GM18907 (cell line): ENCODE measurements around the gene HPGD.
"Not testable (repeated sequence)": the region's sequence is repeated elsewhere in the genome, so short reads cannot be mapped to it uniquely, and the experiment has no call there.

ENCODE experiments used
- ATAC-seq: cut with Tn5 transposase; IDR thresholded peaks from one replicate; pipeline ENCODE4 v1.9.1; 2021; ENCODE audit warnings: mild to moderate bottlenecking, moderate library complexity; ENCODE audit not compliant: unreplicated experiment

HPGD gene

DNA sequence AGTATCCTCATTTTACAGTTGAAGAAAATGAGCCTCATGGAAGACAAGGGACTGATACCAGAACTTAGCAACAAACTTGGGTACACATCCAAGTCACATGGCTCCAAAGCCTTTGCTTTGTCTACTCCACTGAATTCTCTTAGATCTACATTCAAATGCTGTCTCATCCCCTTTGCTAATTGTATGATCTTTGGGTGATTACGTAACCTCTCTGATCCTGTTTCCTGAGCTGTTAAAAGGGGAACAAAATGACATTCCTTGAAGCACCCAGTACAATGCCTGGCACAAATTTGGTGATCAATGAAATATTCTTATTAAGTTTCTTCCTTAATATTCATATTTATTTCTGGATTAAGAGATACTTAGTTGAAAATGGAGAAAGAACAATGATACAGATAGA lies 5.9 kb upstream of the HPGD start:
- no peak for ATAC-seq

DNA sequence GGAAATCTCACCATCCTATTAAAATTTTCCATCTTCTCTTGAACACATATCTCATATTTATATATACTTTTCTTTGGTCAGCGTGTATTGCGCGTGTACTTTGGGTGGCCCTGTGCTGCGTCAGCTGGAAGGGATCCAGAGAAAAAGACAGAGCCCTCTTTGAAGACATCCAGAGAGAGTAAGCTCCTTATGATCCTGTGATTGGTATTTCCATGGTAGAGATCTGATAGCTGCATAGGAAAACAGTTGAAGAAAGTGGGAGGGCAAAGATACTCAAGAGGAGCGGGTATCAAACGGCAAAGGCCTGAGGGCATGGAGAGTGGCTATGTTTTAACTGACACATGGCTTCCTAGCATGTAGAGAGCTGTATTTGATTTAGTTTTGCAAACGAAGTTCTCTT lies 4.4 kb upstream of the HPGD start:
- ATAC-seq: no peak

DNA sequence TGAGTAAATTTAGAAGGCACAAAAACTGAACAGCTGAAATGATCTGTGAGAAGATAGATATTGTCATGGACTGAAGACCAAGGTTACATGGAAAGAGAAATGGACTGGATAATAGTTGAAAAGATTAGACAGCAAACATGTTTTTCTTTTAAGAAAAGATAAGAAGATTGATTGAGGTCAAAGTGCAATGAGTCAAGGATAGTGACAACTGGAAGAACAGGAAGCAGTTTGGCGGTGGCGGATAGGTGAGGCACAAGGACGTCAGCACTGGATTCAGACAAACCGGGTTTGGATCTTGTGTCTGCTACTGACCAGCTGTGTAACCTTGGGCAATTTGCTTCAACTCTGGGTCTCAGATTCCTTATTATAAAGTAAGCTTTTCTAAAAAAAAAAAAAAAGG lies 2.0 kb upstream of the HPGD start:
- no peak for ATAC-seq

DNA sequence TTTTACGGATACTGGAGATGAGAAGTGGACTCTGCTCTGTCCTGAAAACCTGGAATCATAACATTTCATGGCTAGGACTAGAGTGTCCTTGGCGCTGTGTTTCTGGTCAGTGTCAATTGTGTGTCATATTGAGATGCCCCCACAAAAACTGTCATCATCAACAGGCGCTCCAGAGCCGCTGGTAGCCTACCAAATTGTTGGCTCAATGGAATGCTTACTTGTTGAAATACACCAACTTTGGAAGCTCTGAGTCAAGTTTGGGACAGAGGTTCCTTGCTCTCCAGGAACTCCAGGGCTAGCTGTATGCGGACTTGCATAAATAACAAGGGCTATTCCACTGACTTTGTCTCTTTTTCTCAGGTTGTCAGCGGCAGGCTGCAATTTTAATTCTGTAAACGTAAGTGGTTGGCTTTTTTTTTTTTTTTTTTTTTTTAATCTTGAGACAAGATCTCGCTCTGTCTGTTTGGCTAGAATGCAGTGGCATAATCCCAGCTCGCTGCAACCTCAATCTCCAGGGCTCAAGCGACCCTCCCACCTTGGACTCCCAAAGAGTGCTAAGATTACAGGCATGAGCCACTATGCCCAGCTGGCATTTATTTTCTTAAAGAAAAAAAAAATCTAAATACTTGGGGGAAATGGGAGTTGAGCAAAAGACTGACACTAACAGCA lies 871 bp upstream of the HPGD start:
- no peak for ATAC-seq

DNA sequence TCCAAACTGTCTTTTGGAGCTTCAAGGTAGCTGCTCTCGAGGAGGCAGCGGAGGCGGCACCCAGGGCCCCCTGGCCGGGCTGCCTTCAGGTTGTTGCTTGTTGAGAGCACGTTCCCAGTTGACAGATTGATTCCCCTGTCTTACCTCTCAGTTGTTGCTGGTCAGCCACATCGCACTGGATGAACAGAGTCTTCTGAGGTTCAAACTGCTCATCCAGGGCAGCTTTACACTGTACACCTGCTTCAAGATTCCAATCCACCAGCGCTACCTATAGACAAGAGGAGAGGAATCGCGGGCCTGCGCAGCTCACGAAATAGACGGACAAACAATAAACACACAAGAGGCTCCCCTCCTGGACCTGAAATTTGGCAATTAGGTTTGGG lies 497 bp downstream of the HPGD start:
- ATAC-seq: peak; percentile 47

DNA sequence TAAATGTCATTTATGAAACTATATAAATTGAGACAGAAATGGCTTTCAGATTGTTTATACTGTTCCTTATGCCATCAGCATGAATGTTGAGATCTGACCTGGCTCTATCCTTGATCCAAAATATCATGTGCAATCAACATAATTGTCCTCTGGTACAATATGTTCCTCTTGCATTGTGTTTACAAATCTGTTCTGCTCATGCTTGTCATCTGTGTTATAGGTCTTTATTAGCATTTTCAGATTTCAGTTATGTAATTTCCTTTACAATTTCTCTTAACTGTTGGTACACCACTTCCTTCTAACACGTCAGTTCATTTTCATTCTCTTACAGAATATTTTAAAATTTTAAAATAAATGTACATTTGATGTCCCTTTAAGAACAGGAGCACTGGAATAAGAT lies 1.6 kb downstream of the HPGD start:
- no peak for ATAC-seq

DNA sequence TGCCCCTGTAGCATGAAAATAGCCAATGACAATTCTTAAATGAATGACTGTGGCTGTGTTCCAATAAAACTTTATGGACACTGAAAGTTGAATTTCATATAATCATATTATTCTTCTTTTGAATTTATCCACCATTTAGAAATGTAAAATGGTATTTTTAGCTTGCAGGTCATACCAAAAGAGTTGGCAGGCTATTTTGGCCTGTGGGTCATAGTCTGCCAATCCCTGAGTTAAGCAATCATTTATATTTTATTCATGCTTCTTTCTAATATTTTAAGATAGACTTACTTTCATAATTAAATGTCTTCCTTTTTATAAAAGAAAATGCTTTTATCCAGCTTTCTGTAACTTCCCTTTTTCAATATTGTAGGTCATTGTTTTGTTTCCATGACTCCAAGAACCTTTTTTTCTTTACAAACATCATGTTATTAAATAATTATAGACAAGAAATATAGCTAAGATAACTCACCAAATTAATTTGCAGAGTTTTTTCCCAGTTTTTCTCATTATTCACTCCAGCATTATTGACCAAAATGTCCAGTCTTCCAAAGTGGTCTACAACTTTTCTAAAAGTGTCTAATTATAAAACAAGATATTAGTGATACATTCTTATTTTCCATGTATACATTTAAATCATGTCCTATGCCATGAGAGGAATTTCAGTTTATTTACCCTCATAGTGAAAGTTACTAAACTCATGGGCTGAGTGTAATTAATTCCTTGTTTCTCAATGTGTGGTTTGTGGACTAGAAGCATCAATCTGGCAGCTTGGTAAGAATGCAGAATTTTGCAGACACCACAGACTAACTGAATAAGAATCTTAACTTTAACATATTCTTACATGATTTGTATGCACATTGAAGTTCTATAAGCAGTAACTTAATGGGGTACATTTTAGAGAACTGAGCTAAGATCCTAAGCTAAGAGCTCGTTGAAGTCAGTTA lies 4.5 kb downstream of the HPGD start:
- ATAC-seq: no peak

DNA sequence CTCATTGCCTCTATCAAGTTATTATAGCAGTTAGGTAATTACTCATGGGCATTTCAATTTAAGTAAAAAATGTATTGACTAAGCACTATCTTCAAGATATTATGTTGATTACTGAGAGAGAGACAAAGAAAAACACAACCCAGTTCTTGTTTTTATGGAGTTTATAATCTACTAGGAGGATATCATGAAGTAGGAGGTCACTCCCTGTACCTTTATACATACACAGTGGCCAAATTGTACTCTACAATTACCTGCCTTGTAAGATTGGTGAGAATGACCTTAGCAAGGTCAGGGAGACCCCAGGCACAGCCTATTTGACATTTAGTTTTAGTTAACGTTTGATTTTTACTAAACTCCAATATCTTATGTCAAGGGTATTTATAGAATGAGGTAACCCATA lies 5.5 kb downstream of the HPGD start:
- no peak for ATAC-seq

DNA sequence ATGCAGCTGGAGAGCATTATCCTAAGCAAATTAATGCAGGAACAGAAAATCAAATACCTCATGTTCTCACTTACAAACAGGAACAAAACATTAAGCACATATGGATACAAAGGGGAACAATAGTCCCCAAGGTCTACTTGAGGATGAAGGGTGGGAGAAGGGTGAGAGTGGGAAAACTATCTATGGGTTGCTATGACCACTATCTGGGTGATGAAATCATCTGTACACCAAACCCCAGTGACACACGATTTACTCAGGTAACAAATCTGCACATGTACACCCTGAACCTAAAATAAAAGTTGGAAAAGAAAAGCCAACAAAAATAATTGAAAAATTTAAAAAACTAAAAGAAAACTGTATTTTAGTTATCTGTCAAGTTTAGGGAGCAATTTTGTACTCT lies 5.9 kb downstream of the HPGD start:
- ATAC-seq: no peak

DNA sequence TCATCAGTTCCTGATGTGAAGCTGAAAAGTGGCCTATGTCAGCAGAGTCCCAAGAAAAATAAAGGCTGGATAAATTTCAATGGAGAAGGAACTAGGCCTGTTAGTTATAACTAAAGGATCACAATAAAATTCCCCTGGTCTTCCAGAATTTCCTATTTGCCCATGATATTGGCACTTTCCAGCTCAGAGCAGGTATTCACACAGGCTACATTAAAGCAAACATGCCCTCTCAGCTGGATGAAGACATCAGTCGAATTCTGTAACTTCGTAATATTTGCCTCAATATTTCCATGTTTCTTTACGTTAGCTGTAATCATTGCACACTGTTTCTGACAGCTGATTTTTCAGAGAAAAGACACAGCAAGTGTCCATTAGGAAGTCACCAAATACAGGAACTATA lies 9.5 kb downstream of the HPGD start:
- ATAC-seq: no peak

DNA sequence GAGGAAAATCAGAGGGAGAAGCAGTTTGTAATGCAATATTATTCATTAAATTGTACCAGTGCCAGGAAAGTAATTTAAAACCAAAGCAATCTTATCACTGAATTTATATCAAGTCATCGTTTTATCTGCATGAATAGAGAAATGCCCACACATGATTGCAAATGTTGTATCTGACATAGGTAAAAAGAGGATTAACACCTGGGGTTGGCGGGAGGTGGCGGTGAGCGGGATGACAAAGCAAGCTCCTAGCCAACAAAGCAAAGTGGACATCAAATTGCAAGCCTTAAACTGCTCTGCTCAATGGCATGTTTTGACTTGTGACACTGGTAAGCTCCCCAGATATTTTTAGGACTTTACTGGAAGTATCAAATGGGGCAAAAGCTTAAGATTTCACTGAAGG lies 16.4 kb downstream of the HPGD start:
- ATAC-seq: no peak

DNA sequence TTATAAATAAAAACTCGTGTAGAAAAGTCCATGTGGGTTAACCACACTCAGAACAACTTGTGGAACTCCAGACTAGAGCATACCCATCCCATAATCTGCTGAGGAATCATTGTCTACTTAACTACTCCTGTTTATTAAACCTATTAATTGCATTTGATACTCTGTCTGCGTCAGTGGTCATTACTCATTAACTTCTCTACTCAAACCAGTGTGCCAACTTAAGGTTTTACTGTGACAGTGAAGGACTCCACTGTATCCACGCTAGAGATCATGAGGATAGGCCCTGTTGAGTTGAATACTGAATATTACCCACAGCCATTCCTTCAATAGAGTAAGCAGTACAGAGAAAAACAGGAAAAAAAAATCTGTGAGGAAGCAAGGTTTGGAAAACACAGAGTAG lies 17.3 kb downstream of the HPGD start:
- ATAC-seq: no peak

DNA sequence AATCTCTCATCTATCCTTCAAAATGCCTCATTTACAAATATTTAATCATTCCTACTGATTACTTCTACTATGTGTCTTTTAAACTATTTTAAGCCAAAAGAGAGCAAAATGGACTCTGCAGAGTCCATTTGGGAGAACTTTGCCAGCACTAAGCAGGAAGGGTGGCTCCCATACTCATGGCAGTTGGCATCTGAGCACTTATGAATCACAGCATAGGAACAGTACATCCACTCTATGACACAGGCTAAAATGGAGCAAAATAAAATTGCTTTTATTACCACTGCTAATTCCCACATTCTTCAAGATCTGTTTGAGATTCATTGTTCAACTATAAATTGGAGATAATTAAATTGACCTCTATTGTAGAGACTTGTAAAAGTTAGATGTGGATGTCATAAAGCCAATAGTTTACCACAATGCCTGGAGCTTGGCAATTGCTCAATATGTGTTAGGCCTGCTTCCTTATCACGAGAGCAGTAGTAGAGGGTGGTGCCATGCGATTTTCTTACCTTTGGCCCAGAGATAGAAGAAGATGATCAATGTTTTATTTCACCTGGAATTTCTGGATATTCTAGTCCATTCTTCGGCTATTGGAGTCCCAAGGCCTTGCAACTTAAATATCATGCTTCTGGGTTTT lies 19.1 kb downstream of the HPGD start:
- ATAC-seq: no peak

DNA sequence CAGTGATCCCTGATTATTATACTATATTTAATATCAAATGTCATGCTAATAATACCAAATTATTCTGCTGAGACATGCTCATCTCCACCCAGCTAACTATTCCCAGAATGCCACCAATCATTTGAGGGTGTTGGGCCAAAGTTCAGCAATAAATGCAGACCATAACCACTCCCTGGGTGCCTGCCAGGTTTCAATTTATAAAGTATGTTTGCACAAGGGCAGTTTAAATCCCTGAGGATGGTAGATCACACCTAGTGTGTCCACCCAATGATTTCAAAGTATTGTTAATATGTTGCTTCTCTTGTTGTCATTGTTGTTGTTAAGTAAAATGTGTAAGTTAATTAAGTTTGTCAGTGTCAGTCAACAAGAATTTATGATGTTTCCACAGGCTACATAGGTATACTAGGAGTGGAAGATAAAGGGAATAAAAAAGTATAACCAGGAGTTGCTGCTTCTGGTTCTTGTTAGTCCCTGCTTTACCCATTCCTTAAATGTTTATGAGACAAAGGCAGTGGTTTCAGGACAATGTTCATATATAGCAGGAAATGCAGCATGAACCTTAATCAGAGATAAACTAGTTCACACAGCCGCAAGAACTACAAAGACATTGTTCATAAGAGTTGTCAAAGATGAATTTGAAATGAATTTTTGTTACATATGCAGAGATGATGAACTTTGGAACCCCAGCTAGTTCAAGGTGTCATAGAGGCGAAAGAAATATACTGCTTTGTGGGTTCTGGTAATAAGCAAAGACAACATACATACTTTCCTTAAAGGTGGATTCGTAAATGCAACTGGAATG lies 25.5 kb downstream of the HPGD start:
- no peak for ATAC-seq

DNA sequence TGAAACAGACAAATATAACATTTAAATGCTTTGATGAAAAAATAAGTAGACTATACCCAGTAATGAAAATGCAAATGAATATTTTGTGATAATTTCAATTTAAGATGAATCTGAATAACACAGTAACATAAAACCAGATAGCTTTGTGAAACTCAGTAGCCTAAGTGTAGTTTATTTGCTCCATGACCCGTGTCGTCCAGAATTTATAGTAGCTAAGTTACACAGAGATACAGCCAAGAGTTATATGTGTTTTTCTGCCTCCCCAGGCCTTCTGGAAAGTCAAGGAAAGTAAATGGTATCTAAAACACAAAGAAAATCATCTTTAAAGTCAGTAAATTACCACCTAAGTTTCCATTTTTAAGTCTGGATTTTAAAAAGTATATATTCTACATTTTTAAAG lies 26.7 kb downstream of the HPGD start:
- ATAC-seq: no peak

DNA sequence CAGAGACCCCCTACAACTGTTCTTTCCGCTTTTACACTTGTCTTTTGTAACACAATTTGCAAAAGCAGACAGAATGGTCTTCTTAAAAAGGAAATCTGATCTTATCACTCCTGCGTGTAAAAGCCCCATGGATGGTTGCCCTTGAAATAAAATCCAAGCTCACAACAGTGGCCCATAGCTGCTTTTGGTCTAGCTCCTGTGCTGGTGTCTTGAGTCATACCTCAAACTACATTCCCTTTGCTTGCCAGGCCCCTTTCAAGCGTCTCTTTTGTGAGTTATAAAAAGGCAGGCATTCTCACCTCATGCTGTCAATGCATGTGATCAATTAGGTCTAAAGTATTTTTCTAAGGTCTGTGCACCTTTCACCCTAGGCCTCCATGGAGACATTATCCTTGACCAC lies 27.6 kb downstream of the HPGD start:
- no peak for ATAC-seq

DNA sequence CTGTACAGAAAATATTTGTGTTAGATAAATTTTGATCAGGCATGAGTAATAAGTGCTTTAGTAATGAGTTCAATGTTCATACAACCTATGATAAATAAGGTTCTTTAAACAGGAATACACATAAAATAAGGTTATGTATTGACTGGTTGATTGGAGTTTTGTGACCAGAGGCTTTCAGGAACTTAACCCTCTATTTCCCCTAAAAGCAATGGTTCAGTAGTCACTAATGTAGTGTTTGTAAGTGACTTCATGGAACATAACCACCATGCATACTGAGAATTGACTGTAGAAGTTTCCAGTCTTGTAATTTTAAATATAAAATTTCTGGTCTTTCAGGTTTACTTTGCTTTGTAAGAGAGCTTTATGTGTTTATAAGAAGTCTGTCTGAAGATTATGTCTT lies 28.1 kb downstream of the HPGD start:
- no peak for ATAC-seq

DNA sequence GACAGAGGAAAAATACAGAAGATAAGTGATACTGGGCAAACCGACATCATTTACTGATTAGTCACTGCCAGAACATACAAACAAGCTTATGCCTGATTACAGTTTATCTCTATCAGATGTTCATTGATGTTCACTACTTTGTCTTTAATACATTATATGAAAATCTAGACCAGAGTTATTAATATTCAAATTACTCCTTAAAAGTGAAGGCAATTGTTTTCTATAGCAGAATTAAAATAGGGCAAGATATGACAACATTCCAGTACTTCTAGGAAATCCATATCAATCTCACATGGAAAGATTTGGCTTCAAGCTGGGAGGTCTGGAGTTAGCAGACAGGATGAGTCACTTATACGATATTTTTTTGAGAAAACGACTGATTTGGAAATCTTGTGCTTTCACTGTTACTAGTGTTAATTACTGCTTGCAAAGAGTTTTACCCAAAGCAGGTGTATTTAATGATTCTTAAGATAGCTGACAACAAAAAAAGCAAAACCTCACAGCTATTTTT lies 31.8 kb downstream of the HPGD start:
- ATAC-seq: no peak

DNA sequence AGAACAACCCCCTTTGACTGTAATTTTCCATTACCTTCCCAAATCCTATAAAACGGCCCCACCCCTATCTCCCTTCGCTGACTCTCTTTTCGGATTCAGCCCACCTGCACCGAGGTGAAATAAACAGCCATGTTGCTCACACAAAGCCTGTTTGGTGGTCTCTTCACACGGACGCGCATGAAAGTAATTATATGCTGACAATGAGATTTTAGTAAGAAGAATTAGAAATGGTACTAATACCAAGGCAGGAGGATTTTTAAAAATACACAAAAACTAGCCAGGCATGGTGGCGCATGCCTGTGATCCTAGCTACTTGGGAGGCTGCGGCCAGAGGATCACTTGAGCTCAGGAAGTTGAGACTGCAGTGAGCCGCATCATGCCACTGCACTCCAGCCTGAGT lies 33.9 kb downstream of the HPGD start:
- not testable (repeated sequence) for ATAC-seq

DNA sequence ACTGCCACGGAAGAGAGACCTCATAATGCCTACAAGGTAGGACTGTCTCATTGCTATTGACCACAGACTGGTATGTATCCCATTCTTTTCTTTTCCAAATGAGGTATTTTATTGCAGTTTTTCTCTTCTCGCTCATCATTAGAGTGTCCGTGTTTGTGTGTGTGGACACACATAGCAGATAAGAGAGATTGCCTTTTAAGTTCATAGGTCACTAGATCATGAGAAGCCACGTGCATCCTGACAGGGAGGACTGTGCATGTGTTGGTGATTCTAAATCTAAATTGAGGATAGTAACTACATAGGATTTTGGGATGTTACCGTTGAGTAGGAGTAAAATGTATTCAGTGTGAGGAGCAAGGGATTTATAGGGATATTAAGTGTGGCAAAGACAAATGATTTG lies 37.3 kb downstream of the HPGD start:
- ATAC-seq: no peak

DNA sequence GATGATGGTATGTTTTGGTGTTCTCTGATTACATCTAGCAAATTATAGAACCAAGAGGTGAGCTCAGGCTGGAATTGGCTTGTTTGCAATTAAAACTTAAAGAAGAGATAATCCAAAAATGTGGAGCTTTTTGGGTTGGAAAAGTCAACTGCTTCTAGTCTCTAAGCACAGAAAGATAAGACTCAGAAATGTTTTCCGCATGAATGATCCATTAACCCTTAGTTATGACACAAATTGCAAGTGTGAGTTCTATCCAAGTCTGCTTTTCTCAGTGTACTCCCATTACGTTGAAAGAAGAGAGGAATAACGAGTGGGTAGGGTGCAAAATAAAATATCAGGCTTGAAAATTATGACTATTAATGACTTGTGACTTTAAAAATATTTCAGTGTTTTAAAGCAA lies 38.5 kb downstream of the HPGD start:
- no peak for ATAC-seq
